HepG2 (cell line): ENCODE measurements around the gene CTNND2. TPM values are rescaled to one million over a fixed set of nuclear protein-coding genes. Genes with fewer than 3 reads are reported as not detected.

Experiments
- ATAC-seq: fragments of 200-7000 bp; cut with Tn5 transposase; 3 replicates; pipeline ENCODE4 v1.9.1; 2020; ENCODE audit warnings: mild to moderate bottlenecking, moderate library complexity
- BruUV-seq: library from RNA; stranded (reverse); fragments of 400-500 nt; replicated peaks from 2 replicates; lab custom pipeline; 2021; lab: Mats Ljungman, UMichigan
- CTCF ChIA-PET: fragments of 300-600 bp; formaldehyde crosslinking; extraction: SDS; loops from one replicate; lab custom pipeline; 2021; ENCODE audit warnings: low total read pairs, inconsistent platforms, low intra/inter-chr PET ratio; lab: Yijun Ruan, JAX
- POLR2A ChIA-PET: fragments of 350-600 bp; sonication (Branson Sonifier 250); formaldehyde crosslinking; loops from one replicate; lab custom pipeline; 2020; ENCODE audit warnings: antibody characterized with exemption, inconsistent platforms; lab: Yijun Ruan, JAX
- DNase-seq: peaks from one replicate; pipeline ENCODE4 v3.0.0-alpha.2; 2015; ENCODE audit warnings: low spot score
- FAIRE-seq: peaks from 3 replicates; lab custom pipeline; 2011; peaks lifted over from hg19 to GRCh38; lab: Jason Lieb, UNC
- H2AFZ ChIP-seq: one replicate; pipeline ENCODE4 v1.6.1; 2011; ENCODE audit warnings: low read length, inconsistent platforms
- H3K27ac ChIP-seq: fragments of 300-600 bp; 3 replicates; pipeline ENCODE4 v1.8.0; 2011; ENCODE audit warnings: mixed run types, mild to moderate bottlenecking, mixed read lengths, low read length, inconsistent platforms; ENCODE audit not compliant: insufficient read depth; ENCODE audit errors: extremely low read length
- H3K27me3 ChIP-seq, 2 experiments: fragments of 200-600 bp in 1 of 2; 2 replicates in 1 of 2; 3 replicates in 1 of 2; pipeline versions ENCODE4 v1.6.0 to v1.8.0; 2011; ENCODE audit warnings: low read length in 2 of 2, mild to moderate bottlenecking in 2 of 2, moderate library complexity in 2 of 2, inconsistent platforms in 1 of 2; ENCODE audit not compliant: insufficient read depth in 2 of 2, control insufficient read depth in 1 of 2
- H3K36me3 ChIP-seq, 2 experiments: fragments of 200-600 bp in 1 of 2; replicated peaks in 1 of 2; 2 replicates in 1 of 2; 3 replicates in 1 of 2; pipeline versions ENCODE4 v1.5.1 to v1.8.0; 2011; ENCODE audit warnings: low read length in 2 of 2, inconsistent platforms in 1 of 2; ENCODE audit not compliant: insufficient read depth in 2 of 2, control insufficient read depth in 1 of 2
- H3K4me1 ChIP-seq: 2 replicates; pipeline ENCODE4 v1.5.1; 2012; ENCODE audit warnings: low read length, inconsistent platforms; ENCODE audit not compliant: insufficient read depth
- H3K4me2 ChIP-seq: 2 replicates; pipeline ENCODE4 v1.6.0; 2011; ENCODE audit warnings: low read depth, low read length, inconsistent platforms
- H3K4me3 ChIP-seq, 3 experiments: fragments of 200-600 bp in 1 of 3; sonication (generic), shearing (Covaris generic) in 1 of 3; replicated peaks in 1 of 3; 2 replicates each; pipeline ENCODE4 v1.5.1; 2011 to 2016; ENCODE audit warnings: low read length in 3 of 3, inconsistent platforms in 2 of 3, low read depth in 2 of 3, mild to moderate bottlenecking in 2 of 3, control low read depth in 1 of 3, mixed read lengths in 1 of 3; ENCODE audit not compliant: insufficient read depth in 1 of 3
- H3K79me2 ChIP-seq: one replicate; pipeline ENCODE4 v1.6.1; 2011; ENCODE audit warnings: low read length, inconsistent platforms; ENCODE audit not compliant: insufficient read depth
- H3K9ac ChIP-seq: 2 replicates; pipeline ENCODE4 v1.6.0; 2011; ENCODE audit warnings: mild to moderate bottlenecking, low read depth, low read length, inconsistent platforms; ENCODE audit not compliant: insufficient read depth
- H3K9me3 ChIP-seq: 2 replicates; pipeline ENCODE4 v1.5.1; 2012; ENCODE audit warnings: mild to moderate bottlenecking, low read length
- H4K20me1 ChIP-seq: 2 replicates; pipeline ENCODE4 v1.6.0; 2011; ENCODE audit warnings: inconsistent platforms, mild to moderate bottlenecking, low read length, moderate library complexity; ENCODE audit not compliant: insufficient read depth
- PATZ1 ChIP-seq: sonication (generic); formaldehyde crosslinking; IDR thresholded peaks from 2 replicates; pipeline ENCODE4 v1.4.0; 2020; ENCODE audit warnings: missing genetic modification reagents
- WGBS: methylation state at CpG from one replicate; pipeline ENCODE4 v1.1.6; 2017; ENCODE audit warnings: low lambda C conversion rate; 5-methylcytosine and 5-hydroxymethylcytosine counted together
- in situ Hi-C: cut with HindIII; loops from 2 replicates; pipeline ENCODE4 v1.10.0; 2017; ENCODE audit warnings: low pct_unique_long_range_greater_than_20kb; ENCODE audit not compliant: extremely low pct_ligation_motif_present
- intact Hi-C: fragments of 100-400 bp; cut with micrococcal nuclease; formaldehyde crosslinking; loops from one replicate; pipeline ENCODE4 v1.10.0; 2022; ENCODE audit not compliant: unreplicated experiment
- polyA plus RNA-seq, 8 experiments: library from polyadenylated mRNA; depleted of rRNA in 3 of 8; stranded (reverse) in 7 of 8; unstranded in 1 of 8; fragments of >200 nt; fragmentation: Illumina TruSeq in 4 of 8; extraction: Trizol in 4 of 8; gene quantifications; 2 replicates each; pipeline versions ENCODE4 v1.2.1 to v1.2.3, GENCODE V29; 2011 to 2016; ENCODE audit warnings: low read depth in 4 of 8, missing spikeins in 1 of 8, mixed read lengths in 1 of 8; ENCODE audit not compliant: insufficient read depth in 1 of 8
- total RNA-seq, 5 experiments: library from RNA; depleted of rRNA; stranded (reverse); fragments of >200 nt; fragmentation: Illumina TruSeq; extraction: Trizol; gene quantifications; 2 replicates each; pipeline ENCODE4 v1.2.3, GENCODE V29; 2016; ENCODE audit warnings: low read depth in 1 of 5
- TF ChIP-seq, protein P1 (sequence below): sonication (generic); formaldehyde crosslinking; IDR thresholded peaks from 2 replicates; pipeline ENCODE4 v1.8.1; 2022; ENCODE audit warnings: low read depth, mild to moderate bottlenecking, missing genetic modification reagents
- TF ChIP-seq, protein P2 (sequence below): fragments of 450-650 bp; IDR thresholded peaks from 2 replicates; pipeline ENCODE4 v1.6.1; 2016
- TF ChIP-seq, protein P3 (sequence below): sonication (generic); formaldehyde crosslinking; conservative IDR thresholded peaks from 2 replicates; pipeline ENCODE4 v1.8.1; 2023; ENCODE audit warnings: missing genetic modification reagents

The CTNND2 gene
- total and polyA plus RNA-seq, 2 of the 13 experiments (the other 11 are each of a cell fraction or from before 2014, with no cell fraction given), result not detected

DNA sequence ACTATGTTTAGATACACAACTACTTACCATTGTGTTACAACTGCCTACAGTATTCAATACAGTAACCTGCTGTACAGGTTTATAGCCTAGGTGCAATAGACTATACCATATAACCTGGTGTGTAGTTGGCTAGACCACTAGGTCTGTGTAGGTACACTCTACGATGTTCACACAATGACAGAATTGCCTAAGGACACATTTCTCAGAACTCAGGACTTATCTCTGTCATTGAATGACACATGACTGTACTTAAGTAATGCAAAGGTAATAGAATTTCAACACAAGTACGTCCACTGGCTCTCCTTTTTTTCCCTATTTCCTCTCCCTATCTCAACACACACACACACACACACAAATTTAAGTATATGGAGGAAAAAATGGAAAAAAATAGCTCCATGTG, 385.6 kb downstream of the CTNND2 start:
- FAIRE-seq (no peak), ATAC-seq (no peak), DNase-seq (no peak)
- ChIA-PET POLR2A (no interaction called here), CTCF (no interaction called here)
- Histone ChIP-seq H3K4me3 (no peak overlapping the region), H3K79me2 (no peaks in the 10 kb centered on the region), H2AFZ (no peak overlapping the region), H3K27me3 (no peaks in the 10 kb centered on the region; a peak in 1 of 5 replicates), H3K4me2 (no peak overlapping the region), H3K27ac (no peak overlapping the region), H3K9ac (no peak overlapping the region), H3K36me3 (no peaks in the 10 kb centered on the region), H3K4me1 (peaks cover 11% of the 10 kb centered on the region), H3K9me3 (no peaks in the 10 kb centered on the region), H4K20me1 (no peaks in the 10 kb centered on the region)
- WGBS, result 15% methylated on average over 2 of the region's 2 CpGs
- BruUV-seq, result no TSS peak
- in situ Hi-C loops (no loop called here), intact Hi-C loops (no loop called here)
- TF ChIP-seq PATZ1, result no peak
- TF ChIP-seq, protein P1, sequence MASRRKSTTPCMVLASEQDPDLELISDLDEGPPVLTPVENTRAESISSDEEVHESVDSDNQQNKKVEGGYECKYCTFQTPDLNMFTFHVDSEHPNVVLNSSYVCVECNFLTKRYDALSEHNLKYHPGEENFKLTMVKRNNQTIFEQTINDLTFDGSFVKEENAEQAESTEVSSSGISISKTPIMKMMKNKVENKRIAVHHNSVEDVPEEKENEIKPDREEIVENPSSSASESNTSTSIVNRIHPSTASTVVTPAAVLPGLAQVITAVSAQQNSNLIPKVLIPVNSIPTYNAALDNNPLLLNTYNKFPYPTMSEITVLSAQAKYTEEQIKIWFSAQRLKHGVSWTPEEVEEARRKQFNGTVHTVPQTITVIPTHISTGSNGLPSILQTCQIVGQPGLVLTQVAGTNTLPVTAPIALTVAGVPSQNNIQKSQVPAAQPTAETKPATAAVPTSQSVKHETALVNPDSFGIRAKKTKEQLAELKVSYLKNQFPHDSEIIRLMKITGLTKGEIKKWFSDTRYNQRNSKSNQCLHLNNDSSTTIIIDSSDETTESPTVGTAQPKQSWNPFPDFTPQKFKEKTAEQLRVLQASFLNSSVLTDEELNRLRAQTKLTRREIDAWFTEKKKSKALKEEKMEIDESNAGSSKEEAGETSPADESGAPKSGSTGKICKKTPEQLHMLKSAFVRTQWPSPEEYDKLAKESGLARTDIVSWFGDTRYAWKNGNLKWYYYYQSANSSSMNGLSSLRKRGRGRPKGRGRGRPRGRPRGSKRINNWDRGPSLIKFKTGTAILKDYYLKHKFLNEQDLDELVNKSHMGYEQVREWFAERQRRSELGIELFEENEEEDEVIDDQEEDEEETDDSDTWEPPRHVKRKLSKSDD (CRISPR knock-in tag), result no peak
- TF ChIP-seq, protein P2, sequence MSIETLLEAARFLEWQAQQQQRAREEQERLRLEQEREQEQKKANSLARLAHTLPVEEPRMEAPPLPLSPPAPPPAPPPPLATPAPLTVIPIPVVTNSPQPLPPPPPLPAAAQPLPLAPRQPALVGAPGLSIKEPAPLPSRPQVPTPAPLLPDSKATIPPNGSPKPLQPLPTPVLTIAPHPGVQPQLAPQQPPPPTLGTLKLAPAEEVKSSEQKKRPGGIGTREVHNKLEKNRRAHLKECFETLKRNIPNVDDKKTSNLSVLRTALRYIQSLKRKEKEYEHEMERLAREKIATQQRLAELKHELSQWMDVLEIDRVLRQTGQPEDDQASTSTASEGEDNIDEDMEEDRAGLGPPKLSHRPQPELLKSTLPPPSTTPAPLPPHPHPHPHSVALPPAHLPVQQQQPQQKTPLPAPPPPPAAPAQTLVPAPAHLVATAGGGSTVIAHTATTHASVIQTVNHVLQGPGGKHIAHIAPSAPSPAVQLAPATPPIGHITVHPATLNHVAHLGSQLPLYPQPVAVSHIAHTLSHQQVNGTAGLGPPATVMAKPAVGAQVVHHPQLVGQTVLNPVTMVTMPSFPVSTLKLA, result no peak
- TF ChIP-seq, protein P3, sequence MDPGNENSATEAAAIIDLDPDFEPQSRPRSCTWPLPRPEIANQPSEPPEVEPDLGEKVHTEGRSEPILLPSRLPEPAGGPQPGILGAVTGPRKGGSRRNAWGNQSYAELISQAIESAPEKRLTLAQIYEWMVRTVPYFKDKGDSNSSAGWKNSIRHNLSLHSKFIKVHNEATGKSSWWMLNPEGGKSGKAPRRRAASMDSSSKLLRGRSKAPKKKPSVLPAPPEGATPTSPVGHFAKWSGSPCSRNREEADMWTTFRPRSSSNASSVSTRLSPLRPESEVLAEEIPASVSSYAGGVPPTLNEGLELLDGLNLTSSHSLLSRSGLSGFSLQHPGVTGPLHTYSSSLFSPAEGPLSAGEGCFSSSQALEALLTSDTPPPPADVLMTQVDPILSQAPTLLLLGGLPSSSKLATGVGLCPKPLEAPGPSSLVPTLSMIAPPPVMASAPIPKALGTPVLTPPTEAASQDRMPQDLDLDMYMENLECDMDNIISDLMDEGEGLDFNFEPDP (CRISPR knock-in tag), result no peak
